Esophagus squamous epithelium (tissue), 5 donors: ENCODE data around the gene LECT2. TPM values are rescaled to one million over a fixed set of nuclear protein-coding genes. Genes with fewer than 3 reads are reported as not detected.

Source experiments
- DNase-seq: peaks from one replicate; lab custom pipeline; 2025; lab: John Stamatoyannopoulos, UW
- H3K27ac ChIP-seq, 4 donors: fragments of 200-600 bp; sonication (generic); one replicate each; pipeline ENCODE4 v1.5.1; 2016 to 2019; ENCODE audit warnings: mild to moderate bottlenecking in 1 of 4
- H3K27me3 ChIP-seq, 4 donors: fragments of 200-600 bp; sonication (generic); 1 replicate in 3 of 4; 2 replicates in 1 of 4; pipeline versions ENCODE4 v1.5.1 to v1.6.0; 2017 to 2021; ENCODE audit warnings: antibody characterized with exemption in 1 of 4
- H3K36me3 ChIP-seq, 3 donors: fragments of 200-600 bp; sonication (generic); one replicate each; pipeline ENCODE4 v1.5.1; 2016 to 2019
- H3K4me1 ChIP-seq, 3 donors: fragments of 200-600 bp; sonication (generic); one replicate each; pipeline ENCODE4 v1.5.1; 2017 to 2019
- H3K4me3 ChIP-seq, 4 donors: fragments of 200-600 bp; sonication (generic); 1 replicate in 3 of 4; 2 replicates in 1 of 4; pipeline ENCODE4 v1.5.1; 2016 to 2019; ENCODE audit warnings: mild to moderate bottlenecking in 2 of 4, moderate library complexity in 1 of 4
- H3K9me3 ChIP-seq, 3 donors: fragments of 200-600 bp; sonication (generic); one replicate each; pipeline ENCODE4 v1.5.1; 2016 to 2019
- CTCF ChIP-seq, 6 experiments: fragments of 450-650 bp in 4 of 6; fragments of 200-600 bp in 2 of 6; sonication (generic) in 2 of 6; IDR thresholded peaks; one replicate each; pipeline ENCODE4 v1.5.1; 2016 to 2019; ENCODE audit warnings: antibody characterized with exemption in 6 of 6, mild to moderate bottlenecking in 4 of 6, moderate library complexity in 4 of 6
- POLR2A ChIP-seq, 4 donors: fragments of 450-650 bp; IDR thresholded peaks; one replicate each; pipeline ENCODE4 v1.6.1; 2017; ENCODE audit warnings: antibody characterized with exemption in 4 of 4, mild to moderate bottlenecking in 4 of 4, moderate library complexity in 3 of 4
- WGBS, 2 donors: methylation state at CpG; one replicate each; pipeline ENCODE4 v1.1.5; 2018; 5-methylcytosine and 5-hydroxymethylcytosine counted together
- intact Hi-C: fragments of 100-400 bp; cut with DNase I; formaldehyde crosslinking; loops from one replicate; pipeline ENCODE4 v1.15.0; 2022
- total RNA-seq, 4 donors: library from RNA; depleted of rRNA; stranded (reverse); fragments of >200 nt; gene quantifications; one replicate each; pipeline ENCODE4 v1.1.0, GENCODE V29; 2016
- donor health status: DM: yes; HTN: yes; CAD: no.

LECT2 gene
- total RNA-seq, 4 donors from 2014 or later, result not detected

GRCh38 chr5:135950611-135951010 lies 4.2 kb downstream of the LECT2 start:
- H3K27ac ChIP-seq, result no peak overlapping the region
- TF ChIP-seq POLR2A (IDR thresholded peaks at IDR 0.05) (no peak), CTCF (IDR thresholded peaks at IDR 0.05) (no peak)
- no peak overlapping the region for H3K4me3 ChIP-seq
- H3K4me1 ChIP-seq, result no peaks in the 10 kb centered on the region
- no peaks in the 10 kb centered on the region for H3K9me3 ChIP-seq
- no peaks in the 10 kb centered on the region for H3K36me3 ChIP-seq
- WGBS, 2 donors, result 57 to 65% methylated on average over 3 of the region's 3 CpGs
- DNase-seq, result no peak
- peaks cover 0 to 9% (median 0%) of the 10 kb centered on the region in 4 donors for H3K27me3 ChIP-seq
- intact Hi-C loops, result no loop called here

GRCh38 chr5:135944967-135945560 lies 9.7 kb downstream of the LECT2 start:
- Histone ChIP-seq H3K4me3 (no peak overlapping the region), H3K27me3 (peaks cover 0 to 10% (median 0%) of the 10 kb centered on the region in 4 donors), H3K27ac (no peak overlapping the region), H3K36me3 (no peaks in the 10 kb centered on the region), H3K9me3 (no peaks in the 10 kb centered on the region), H3K4me1 (no peaks in the 10 kb centered on the region)
- 0 to 2% methylated on average over 3 of the region's 3 CpGs for WGBS, 2 donors
- intact Hi-C loops, result loop anchor here (5.0 kb wide), 2 partner anchors 117 to 267 kb away; no protein-coding TSS in a partner anchor
- peak; percentile 35 to 80 (median 72) for TF ChIP-seq CTCF (IDR thresholded peaks at IDR 0.05)
- no peak for TF ChIP-seq POLR2A (IDR thresholded peaks at IDR 0.05)
- no peak for DNase-seq

- Histone ChIP-seq H3K27me3 (peaks cover 0 to 15% (median 0%) of the 10 kb centered on the region in 4 donors), H3K36me3 (no peaks in the 10 kb centered on the region), H3K27ac (no peak overlapping the region), H3K4me1 (no peaks in the 10 kb centered on the region), H3K9me3 (no peaks in the 10 kb centered on the region), H3K4me3 (no peak overlapping the region)
- TF ChIP-seq POLR2A (IDR thresholded peaks at IDR 0.05) (no peak), CTCF (IDR thresholded peaks at IDR 0.05) (no peak)
- DNase-seq, result no peak
- intact Hi-C loops, result loop anchor here (5.0 kb wide), 1 partner anchor 268 kb away; no protein-coding TSS in a partner anchor
These were observed 10.2 kb downstream of the LECT2 start for GRCh38 chr5:135944564-135944963.

- no peak overlapping the region for H3K27ac ChIP-seq
- WGBS, 2 donors, result 62 to 74% methylated on average over 3 of the region's 3 CpGs
- no peaks in the 10 kb centered on the region for H3K9me3 ChIP-seq
- intact Hi-C loops, result loop anchor here (5.0 kb wide), 1 partner anchor 270 kb away; no protein-coding TSS in a partner anchor
- H3K36me3 ChIP-seq, result no peaks in the 10 kb centered on the region
- DNase-seq, result no peak
- no peak overlapping the region for H3K4me3 ChIP-seq
- TF ChIP-seq POLR2A (IDR thresholded peaks at IDR 0.05) (no peak), CTCF (IDR thresholded peaks at IDR 0.05) (no peak)
- H3K4me1 ChIP-seq, result no peaks in the 10 kb centered on the region
- H3K27me3 ChIP-seq, result peaks cover 0 to 15% (median 0%) of the 10 kb centered on the region in 4 donors
These were observed 12.5 kb downstream of the LECT2 start for GRCh38 chr5:135942202-135942771.

- Histone ChIP-seq H3K4me3 (no peak overlapping the region), H3K9me3 (no peaks in the 10 kb centered on the region), H3K36me3 (no peaks in the 10 kb centered on the region), H3K27me3 (peaks cover 0 to 15% (median 0%) of the 10 kb centered on the region in 4 donors), H3K27ac (no peak overlapping the region), H3K4me1 (no peaks in the 10 kb centered on the region)
- intact Hi-C loops, result loop anchor here (5.0 kb wide), 1 partner anchor 271 kb away; no protein-coding TSS in a partner anchor
- TF ChIP-seq POLR2A (IDR thresholded peaks at IDR 0.05) (no peak), CTCF (IDR thresholded peaks at IDR 0.05) (no peak)
- WGBS, 2 donors, result 77 to 90% methylated on average over 2 of the region's 2 CpGs
- DNase-seq, result no peak
These were observed 13.1 kb downstream of the LECT2 start for GRCh38 chr5:135941711-135942110.
